Activated CD4-positive, alpha-beta T cell treated with anti-CD3 and anti-CD28 coated beads, Interleukin-2, Interleukin-4, amounts not matched to agents 100 ng/mL and 50 ng/mL, durations not matched to agents 16 hours and 8 hours (primary cell): ENCODE data around the gene KCNJ14.

Experiments
- DNase-seq: peaks from one replicate; pipeline ENCODE4 v3.0.0-alpha.2; 2020; ENCODE audit warnings: low spot score

Gene KCNJ14

GRCh38 chr19:48445606-48446481 lies 9.5 kb upstream of the KCNJ14 start, which contains the start of gene GRWD1:
GRWD1 (plus strand) TSS chr19:48445983; CDS start chr19:48446006, 23 bp downstream.
- peak; percentile 97 for DNase-seq

DNA sequence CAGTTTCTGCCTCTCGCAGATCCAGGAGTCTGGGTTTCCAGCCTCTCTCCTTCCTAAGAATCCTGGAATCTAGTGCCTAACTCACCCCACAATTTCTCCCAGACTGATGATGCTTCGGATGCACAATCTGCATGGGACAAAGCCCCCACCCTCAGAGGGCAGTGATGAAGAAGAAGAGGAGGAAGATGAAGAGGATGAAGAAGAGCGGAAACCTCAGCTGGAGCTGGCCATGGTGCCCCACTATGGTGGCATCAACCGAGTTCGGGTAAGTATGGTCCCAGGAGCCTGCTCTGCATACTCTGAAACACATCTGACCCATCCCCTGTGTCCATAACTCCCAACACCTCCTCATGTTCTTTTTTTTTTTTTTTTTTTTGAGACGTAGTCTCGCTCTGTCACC lies 8.8 kb upstream of the KCNJ14 start:
- no peak for DNase-seq

DNA sequence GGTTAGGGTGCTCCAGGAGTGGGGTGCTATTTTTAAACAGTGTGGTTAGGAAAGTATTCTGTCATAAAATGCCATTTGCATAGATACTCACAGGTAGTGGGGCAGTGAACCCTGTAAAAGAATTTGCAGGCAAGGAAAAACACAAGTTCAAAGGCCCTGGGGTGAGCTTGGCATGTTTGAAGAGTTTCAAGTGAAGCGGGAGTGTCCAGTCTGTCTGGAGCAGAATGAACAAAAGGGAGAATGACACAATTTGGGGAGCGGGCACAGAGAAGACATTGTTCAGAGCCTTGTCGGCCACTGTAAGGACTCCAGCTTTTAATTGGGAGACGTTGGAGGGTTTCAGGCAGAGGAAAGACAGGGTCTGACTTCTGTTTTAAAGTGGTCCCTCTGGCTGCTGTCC lies 6.8 kb upstream of the KCNJ14 start:
- no peak for DNase-seq

- DNase-seq: no peak
Observed at GRCh38 chr19:48450441-48450840, 4.9 kb upstream of the KCNJ14 start.

- no peak for DNase-seq
Observed at GRCh38 chr19:48450863-48451262, 4.5 kb upstream of the KCNJ14 start.

- no peak for DNase-seq
Observed at GRCh38 chr19:48451624-48452023, 3.8 kb upstream of the KCNJ14 start.

GRCh38 chr19:48452289-48453190 lies 2.8 kb upstream of the KCNJ14 start:
- DNase-seq: no peak

DNA sequence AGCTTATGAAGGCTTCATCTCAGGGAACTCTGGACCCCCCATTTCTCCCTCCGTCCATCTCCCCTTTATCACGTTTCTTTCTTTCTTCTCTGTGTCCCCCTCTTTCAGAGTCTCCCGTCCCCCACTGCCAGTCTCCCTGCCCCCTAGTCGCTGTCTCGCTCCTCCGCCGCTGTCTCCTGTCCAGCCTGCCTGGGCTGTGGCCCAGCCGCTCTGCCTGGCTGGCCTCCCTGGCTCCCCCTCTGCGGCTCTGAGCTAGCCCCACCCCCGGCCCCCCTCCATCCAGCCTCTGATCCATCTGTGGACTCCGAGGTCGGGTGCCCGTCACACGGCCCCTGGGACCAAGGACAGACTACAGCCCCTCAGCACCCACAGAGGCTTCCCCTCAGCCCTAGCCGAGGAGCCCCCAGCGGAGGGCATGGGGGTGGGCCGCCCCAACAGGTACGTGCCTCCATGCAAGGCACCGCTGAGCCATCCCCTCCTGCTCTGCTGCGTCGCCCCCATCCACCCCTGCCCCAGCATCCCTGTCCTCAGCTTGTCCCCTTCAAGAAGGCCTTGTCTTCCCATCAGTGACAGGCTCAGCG lies 1.1 kb upstream of the KCNJ14 start:
- no peak for DNase-seq

- DNase-seq: no peak
Observed at GRCh38 chr19:48455908-48456562, 661 bp downstream of the KCNJ14 start.

- no peak for DNase-seq
Observed at GRCh38 chr19:48456864-48457263, 1.5 kb downstream of the KCNJ14 start.

- no peak for DNase-seq
Observed at GRCh38 chr19:48458016-48458415, 2.6 kb downstream of the KCNJ14 start.

DNA sequence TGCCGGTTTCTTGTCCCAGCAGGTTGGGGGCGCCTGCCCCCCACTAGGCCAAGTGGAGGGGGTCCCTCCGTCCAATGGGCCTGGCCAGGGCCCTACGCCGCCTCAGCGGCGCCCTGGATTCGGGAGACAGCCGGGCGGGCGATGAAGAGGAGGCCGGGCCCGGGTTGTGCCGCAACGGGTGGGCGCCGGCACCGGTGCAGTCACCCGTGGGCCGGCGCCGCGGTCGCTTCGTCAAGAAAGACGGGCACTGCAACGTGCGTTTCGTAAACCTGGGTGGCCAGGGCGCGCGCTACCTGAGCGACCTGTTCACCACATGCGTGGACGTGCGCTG lies 6.2 kb downstream of the KCNJ14 start:
- no peak for DNase-seq

DNA sequence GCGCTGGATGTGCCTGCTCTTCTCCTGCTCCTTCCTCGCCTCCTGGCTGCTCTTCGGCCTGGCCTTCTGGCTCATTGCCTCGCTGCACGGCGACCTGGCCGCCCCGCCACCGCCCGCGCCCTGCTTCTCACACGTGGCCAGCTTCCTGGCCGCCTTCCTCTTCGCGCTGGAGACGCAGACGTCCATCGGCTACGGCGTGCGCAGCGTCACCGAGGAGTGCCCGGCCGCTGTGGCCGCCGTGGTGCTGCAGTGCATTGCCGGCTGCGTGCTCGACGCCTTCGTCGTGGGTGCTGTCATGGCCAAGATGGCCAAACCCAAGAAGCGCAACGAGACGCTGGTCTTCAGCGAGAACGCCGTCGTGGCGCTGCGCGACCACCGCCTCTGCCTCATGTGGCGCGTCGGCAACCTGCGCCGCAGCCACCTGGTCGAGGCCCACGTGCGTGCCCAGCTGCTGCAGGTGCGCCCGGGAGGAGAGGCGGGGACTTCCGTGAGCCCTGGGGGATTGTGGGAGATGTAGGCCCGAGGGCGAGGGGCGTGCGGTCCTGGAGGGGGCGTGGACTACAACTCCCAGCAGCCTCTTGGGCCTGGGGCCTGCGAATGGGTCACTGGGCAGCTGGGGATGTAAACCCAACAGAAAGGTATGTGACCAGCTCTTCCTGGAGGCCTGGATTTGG lies 6.7 kb downstream of the KCNJ14 start:
- DNase-seq: no peak

DNA sequence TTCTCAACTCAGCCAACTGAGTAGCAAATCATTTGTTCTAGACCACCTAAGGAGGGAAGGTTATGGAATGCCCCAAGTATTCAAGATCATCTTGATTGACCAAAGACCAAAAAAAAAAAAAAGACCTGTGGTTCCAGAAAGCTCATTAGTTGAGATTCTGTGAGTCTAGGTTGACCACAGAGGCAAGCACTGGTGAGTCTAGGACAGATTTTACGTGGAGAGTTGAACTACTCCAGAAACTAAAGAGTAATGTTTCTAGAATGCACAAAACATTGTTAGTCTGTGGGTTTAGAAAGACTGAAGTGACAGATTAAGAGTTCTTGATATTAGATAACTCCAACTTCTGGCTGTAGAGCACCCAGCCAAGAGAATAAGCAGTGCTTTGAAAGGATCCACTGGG lies 9.8 kb downstream of the KCNJ14 start:
- no peak for DNase-seq

- DNase-seq: no peak
Observed at GRCh38 chr19:48466561-48467325, 11.4 kb downstream of the KCNJ14 start.

- DNase-seq: peak; percentile 100
Observed at GRCh38 chr19:48468772-48469288, 13.5 kb downstream of the KCNJ14 start.

DNA sequence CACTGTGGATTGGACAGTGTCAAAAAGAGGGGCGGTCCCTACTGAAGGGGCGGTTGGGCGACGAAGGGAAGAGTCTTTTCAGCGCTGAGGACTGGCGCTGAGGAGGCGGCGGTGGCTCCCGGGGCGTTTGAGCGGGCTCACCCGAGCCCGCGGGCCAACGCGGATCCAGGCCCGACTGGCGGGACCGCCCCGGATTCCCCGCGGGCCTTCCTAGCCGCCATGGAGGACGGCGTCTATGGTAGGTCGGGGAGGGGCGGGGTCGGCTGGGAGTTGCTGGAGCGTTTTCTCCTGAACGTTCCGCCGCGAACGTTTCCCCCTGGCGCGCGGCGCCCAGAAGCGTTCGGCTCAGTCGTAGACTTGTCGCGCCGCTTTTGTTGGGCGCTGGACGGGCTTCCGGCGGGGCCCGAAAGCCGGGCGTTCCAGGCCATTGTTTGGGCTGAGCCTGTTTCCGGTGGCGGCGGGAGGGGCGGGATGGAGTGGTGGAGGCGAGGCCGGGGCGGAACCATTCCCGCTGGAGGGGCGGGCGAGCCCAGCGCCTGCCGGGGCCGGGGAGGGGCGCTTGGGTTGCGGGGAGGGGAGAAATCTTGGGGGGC lies 14.0 kb downstream of the KCNJ14 start, which contains the start of gene CYTH2:
TSS of gene CYTH2 (plus strand) at position 81 of the 593 bp plus-strand sequence. CDS start at position 220, 139 bp downstream.
- DNase-seq: peak; percentile 74

DNA sequence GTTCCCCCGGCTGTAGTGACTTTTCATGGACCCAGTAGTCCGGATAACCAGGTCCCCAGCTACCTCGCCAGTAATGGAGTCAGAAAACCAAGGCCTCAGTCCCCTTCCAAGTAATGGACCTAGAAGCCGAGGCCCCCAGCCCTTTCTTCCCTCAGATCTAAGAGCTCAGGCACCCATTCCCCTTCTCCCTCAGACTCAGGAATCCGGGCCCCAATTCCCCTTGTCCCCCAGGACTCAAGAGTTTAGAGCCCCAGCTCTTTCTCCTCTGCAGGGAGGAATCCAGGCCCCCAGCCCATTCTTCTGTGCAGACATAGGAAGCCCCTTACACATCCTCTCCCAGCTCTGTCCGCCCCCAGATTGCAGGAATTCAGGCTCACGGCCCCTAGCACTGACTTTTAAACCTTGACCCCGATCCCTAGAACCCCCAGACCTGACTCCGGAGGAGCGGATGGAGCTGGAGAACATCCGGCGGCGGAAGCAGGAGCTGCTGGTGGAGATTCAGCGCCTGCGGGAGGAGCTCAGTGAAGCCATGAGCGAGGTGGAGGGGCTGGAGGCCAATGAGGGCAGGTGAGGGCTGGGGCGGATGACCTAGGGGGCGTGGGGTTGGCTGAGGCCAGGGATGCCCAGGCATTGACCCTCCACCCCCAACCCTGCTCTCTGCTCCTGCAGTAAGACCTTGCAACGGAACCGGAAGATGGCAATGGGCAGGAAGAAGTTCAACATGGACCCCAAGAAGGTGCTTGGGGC lies 14.7 kb downstream of the KCNJ14 start:
- DNase-seq: no peak

DNA sequence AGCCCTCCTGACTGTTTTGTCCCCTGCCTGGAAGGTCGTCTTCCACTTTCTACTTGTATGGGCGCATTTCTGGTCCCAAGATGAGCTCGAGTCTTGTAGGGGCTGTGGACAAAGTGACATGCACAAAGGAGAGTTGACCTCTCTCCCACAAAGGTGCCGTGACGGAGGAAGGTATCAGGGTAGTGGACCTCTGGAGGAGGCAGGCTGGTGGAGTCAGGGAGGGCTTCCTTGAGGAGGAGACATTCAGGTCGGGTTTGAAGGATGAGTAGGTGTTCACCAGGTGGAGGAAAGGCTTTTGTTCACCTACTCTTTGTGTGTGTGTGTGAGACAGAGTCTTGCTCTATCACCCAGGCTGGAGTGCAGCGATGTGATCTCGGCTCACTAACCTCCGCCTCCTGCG lies 15.5 kb downstream of the KCNJ14 start:
- no peak for DNase-seq
